Fibroblast of gingiva (primary cell): ENCODE data around the gene TESK1.
"Not testable (repeated sequence)": the region's sequence is repeated elsewhere in the genome, so short reads cannot be mapped to it uniquely, and the experiment has no call there.

ENCODE experiments used
- DNase-seq: peaks from one replicate; pipeline ENCODE4 v3.0.0-alpha.2; 2011; ENCODE audit warnings: low read depth

The TESK1 gene

DNA sequence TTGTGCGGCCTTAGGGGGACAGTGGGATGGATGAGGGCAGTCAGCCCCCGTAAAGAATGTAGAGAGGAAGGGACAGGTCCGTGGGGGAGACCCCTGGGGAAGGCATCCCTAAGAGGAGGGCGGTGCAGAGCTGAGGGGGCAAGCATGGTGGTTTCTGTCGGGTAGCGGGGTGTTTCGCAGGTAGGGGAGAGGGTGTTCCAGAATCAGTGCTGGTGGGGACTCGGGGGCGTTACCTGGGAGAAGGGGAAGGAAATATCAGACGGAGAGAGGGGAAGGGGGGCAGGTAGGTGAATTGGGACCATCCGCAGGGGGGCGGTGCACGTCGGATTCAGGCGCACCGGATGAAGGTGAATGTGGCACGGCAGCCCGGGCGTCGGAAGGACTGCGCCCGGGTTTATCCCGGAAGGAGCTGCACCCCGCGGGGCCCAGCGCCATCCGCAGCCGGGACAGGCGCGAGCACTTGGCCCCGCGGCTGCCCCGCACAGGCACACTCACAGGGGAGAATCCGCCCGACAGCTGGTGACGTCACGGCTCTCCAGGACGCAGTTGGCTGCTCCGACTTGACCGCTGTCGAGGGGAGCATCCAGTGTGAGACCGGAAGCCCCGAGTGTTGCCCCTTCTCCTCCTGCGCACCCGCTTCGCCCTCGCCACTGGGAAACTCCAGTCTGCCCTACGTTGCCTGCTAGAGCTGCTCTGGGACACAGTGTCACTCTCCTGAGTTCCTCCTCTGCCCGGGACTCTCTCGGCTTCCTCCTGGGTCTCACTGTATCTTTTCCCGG lies 11.8 kb downstream of the TESK1 start:
- DNase-seq: peak; percentile 56

DNA sequence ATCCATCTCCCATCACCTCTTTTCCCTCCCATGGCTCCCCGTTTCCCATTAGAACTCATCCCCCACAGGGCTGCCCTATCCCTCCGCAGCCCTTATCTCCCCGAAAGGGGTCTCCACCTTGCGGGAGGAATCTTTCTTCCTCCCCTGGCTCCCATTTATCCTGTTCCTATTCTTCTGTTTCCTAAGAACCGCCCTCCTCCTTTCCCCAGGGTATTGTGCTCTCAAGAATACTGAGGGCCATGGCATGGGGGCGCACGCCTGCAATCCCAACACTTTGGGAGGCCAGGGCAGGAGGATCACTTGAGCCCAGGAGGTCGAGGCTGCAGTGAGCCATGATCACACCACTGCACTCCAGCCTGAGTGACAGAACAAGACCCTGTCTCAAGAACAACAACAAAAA lies 12.5 kb downstream of the TESK1 start:
- no peak for DNase-seq

DNA sequence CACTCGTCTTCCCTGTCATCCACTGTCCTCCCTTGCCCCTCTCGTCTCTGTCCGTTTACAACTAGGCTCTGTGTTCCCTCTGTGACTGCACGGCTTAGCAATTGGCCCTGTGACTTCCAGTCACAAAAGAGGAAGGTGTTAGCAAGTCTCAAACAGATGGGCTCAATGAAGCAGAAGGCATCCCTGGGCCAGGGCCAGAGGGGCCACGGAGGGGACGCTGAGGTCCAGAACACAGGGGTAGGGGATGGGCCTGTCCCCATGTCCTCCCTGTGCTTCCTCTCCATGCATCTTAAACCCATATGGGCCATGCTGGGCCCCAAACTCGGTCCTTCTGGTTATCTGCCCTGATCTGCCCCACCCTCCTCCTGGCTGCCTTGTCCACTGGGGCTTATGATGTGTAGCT lies 13.3 kb downstream of the TESK1 start, which contains the start of gene CD72:
Gene CD72 (minus strand): TSS at position 89 of the 403 bp plus-strand sequence. CDS start 110 bp downstream, outside the sequence.
- no peak for DNase-seq

DNA sequence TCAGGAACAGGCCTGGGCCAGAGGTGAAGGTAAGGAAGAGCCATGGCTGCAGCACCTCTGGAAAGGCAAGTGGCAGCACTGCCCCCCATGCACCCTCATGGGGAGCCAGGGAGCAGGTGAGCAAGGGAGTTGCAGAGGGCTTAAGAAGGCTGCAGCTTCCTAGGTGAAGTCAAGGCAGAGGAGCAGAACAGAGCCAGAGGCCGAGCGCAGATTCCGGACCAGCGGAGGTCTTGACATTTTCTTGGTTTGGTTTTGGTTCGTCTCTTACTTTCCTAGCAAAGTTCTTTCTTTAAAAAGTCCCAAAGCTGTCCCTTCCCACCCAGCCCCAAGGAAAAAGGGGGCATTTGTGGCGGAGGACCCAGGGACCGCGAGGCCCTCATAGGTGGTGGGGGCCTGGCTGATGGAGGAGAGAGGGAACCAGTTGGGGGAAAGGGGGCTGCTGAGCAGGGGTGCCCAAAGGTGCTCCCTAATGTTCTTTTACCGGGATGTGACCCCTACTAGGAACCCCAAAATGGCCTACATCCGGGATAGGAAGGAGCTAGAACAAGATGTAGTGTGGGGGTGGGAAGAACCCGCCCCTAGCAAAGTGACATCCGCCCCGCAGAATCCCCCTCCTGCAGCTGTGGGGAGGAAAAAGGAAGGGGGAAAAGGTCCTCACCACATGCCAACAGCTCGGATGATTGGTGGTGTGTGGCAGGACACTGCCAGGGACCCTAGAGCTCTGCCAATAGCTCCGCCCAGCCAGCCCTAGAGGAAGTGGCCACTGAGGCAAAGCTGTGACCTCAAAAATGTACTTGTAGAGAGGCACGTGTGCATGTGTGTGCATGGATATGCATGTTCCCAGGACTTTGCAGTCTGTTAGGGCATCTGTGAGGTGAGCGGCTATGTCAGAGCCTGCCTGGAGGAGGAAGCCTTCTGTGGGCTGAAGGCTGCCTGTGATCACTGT lies 14.1 kb downstream of the TESK1 start:
- no peak for DNase-seq

DNA sequence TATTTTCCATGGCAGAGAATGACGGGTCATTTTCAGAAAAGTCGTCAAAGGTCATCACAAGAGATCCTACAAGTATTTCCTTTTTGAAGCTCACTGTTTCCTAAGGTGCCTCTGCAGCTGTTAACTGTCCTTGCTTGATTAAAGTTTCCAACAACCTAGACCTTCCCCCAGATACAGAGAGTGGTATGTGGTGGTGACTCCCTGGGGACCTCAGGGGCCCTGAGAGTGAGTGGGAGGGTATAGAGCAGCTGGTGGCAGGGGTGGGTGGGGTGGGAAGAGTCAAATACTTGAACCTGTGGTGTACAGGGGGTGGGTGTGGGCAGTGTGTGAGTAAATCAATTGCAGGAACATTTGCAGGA lies 14.7 kb downstream of the TESK1 start:
- no peak for DNase-seq

DNA sequence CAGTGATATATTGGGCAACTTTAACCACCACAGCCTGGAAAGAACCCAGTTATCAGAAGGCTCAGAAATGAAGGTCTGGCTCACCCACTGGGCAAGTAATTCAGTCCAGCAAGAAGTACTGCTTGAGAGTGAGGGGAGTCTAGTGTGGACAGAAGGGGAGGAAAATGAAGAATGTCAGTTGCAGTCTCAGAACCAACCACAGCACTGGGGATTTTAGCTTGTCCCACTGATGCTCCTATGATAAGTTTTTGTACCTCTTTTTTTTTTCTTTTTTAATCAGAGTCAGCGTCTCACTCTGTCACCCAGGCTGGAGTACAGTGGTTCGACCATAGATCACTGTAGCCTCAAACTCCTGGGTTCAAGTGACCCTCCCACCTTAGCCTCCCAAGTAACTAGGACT lies 22.5 kb downstream of the TESK1 start:
- DNase-seq: no peak

DNA sequence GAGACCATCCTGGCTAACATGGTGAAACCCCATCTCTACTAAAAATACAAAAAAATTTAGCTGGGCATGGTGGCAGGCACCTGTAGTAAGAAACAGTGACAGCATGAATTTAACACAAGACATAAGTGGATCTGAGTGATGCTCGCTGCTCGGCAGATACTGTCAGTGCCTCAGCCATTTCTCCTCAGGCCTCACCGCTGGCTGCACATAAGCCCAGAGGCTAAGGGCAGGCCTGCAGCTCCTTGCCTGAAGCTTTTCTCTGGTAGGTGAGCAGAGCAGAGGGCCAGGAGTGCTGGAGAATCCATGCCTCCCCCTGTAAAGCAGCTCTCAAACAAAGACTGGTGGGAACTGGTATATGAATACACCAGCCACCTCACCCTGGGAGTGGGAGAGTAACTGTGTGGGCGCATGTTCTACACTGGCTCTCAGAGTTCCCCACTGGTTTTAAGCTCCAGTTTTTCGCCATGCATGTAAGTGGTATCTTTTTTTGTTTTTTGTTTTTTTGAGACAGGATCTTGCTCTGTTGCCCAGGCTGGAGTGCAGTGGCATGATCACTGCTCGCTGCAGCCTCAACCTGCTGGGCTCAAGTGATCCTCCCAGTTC lies 23.4 kb downstream of the TESK1 start:
- no peak for DNase-seq

DNA sequence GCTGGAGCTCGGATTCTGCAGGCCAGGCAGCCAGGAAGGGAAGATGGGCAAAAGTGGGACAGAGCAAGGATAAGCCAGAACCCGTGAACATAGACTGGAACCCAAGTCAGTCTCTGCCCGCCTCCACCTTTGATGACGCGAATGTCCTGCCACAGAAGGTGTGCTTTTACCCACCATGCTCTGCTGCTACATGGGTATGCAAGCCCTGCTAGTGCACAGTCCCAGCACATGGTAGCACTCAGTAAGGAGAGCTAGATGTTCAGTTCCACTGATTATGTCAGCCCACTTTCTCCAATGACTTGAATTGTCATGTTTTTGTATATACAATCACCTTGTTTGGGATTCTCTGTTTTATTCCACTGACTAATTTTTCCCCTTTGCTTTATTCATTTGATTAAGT lies 24.5 kb downstream of the TESK1 start:
- DNase-seq: no peak

DNA sequence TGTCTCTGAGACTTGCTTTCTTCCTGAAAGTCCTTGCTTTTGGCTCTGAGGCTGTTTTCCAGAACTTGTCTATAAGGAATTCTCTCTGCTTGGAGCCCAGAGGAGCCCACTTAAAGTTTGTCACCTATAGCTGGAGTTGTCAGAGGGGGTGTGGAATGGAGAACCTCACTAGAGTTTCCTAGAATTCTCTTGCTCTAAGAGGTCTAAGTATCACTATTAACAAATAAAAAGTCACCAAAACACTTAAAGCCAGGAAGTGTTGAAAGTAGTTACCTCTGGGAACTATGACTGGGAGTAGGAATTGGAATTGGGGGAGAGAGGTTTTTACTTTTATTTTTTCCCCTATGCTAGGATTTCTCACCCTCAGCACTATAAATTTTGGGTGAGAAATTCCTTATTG lies 30.7 kb downstream of the TESK1 start:
- DNase-seq: no peak

DNA sequence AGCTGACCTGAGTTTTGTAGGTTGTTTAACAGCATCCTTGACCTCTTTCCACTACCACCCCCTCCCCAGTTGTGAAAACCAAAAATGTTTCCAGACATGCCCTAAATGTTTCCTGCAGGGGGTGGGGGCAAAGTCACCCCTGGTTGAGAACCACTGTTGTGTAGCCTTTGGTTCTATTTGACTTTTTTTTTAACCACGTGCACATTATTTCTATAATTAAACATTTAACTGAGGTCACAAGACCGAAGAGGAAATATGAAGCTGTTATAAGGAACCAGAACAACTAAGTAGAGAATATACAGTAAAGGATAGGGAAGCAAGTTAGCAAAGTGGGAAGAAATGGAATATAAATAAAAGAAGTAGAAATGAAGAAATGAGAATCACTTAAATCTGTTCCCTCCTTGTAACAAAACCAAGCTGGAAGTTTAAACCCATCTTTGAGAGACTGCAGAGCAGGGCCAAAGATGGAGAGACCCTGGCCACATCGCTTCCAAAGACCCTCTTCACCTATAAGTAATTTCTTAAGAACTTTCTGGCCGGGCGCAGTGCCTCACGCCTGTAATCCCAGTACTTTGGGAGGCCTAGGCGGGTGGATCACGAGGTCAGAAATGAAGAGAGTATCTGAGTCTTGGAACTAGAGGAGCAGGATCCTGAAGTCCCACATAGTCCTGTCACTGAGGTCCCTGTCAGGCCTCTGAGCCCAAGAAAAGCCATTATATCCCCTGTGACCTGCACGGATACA lies 31.2 kb downstream of the TESK1 start:
- no peak for DNase-seq

DNA sequence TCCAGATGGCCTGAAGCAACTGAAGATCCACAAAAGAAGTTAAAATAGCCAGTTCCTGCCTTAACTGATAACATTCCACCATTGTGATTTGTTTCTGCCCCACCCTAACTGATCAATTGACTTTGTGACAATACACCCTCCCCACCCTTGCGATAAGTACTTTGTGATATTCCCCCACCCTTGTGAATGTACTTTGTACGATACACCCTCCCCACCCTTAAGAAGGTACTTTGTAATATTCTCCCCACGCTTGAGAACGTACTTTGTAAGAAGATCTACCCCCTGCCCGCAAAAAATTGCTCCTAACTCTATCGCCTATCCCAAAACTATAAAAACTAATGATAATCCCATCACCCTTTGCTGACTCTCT lies 31.8 kb downstream of the TESK1 start:
- not testable (repeated sequence) for DNase-seq

DNA sequence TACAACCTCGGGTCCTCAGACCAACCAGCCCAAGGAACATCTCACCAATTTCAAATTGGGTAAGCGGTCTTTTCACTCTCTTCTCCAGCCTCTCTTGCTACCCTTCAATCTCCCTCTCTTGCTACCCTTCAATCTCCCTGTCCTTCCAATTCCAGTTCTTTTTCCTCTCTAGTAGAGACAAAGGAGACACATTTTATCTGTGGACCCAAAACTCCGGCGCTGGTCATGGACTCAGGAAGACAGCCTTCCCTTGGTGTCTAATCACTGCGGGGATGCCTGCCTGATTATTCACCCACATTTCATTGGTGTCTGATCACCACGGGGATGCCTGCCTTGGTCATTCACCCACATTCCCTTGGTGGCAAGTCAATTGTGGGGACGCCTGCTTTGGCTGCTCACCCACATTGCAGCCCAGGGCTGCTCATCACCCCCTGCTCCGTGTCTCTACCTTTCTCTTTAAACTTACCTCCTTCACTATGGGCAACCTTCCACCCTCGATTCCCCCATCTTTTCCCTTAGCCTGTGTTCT lies 32.4 kb downstream of the TESK1 start:
- DNase-seq: not testable (repeated sequence)

DNA sequence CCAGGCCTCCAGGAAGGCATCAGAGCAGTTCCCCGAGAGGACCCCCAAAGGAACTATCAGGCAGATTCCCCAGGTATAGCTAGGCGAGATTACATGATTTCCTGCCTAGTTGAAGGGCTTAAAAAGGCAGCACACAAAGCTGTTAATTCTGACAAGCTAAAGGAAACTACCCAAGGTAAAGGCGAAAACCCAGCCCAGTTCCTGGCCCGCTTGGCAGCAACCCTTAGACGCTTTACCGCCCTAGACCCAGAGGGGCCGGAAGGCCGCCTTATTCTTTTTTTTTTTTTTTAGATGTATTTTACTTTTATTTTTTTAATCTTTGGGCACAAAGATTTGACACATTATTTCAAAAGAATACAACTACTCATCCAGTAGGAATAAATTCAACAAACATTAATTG lies 33.7 kb downstream of the TESK1 start:
- DNase-seq: not testable (repeated sequence)

DNA sequence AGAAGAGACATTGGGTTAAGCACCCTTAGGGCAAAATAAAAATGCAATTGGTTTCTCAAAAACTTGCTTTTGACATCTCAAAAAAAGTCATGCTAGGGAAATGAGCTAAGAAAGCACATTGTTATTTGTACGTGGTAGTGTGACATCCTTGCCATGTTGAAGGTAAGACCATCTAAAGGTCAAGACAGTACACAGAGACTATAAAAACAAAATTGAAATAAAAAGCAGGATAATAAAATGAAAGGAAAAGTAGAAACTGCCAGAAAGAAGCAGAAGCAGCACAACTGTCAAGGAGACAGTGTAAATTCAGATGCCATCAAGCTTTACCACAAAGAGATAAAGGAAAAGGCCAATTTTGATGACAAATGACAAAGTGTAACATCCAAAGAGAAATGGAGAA lies 34.2 kb downstream of the TESK1 start:
- not testable (repeated sequence) for DNase-seq

DNA sequence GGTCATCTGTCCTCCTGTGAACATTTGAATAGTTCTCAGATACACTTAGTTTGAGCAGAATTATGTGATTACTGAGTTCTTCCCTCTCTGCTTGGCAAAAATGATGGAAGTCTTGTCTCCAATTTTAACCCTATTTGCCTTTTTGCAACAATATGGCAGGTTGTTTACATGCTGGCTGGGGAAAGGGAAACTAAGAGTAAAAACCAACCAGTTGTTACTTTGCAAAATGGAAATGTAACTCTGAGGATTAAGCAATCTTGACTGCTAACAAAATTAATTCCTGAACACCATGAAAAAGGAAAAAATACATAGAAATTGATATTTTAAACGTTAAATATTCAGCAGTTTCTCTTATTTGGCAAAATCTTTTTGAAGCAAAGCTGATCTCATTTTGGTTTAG lies 34.6 kb downstream of the TESK1 start:
- DNase-seq: no peak

DNA sequence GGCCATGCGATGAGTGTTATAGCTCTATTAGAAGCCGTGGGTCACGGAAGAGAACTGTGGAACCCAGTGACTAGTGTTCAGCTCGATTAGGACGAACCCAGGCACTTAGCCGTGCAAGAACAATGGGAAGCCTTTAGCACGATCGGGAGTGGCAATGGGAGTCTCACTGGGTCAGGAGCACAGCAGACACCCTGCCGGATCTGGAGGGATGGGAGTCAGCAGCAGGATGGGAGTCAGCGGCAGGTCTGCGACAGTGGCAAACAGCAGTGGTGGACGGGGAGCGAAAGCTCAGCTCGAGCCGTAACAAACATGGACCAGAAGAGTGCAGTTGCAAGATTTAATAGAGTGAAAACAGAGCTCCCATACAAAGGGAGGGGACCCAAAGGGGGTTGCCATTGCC lies 35.4 kb downstream of the TESK1 start:
- not testable (repeated sequence) for DNase-seq

DNA sequence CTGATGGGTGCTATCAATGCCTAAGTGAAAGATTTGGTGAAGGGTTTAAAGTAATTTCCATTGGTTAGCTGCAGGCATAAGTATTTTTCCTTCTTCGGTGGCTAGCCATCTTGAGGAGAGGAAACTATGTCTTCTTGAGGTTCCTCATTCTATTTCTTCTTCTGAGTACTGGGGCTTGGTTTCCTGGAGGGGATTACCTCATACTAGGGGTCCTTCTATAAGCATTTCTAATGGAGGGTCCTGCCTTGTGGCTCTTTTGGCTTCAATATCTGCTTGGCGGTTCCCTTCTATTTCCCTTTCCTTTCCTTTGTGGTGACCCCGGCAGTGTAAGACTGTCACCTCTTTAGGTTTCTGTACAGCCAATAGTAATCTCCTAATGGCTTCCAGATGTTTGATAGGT lies 36.4 kb downstream of the TESK1 start:
- DNase-seq: not testable (repeated sequence)

DNA sequence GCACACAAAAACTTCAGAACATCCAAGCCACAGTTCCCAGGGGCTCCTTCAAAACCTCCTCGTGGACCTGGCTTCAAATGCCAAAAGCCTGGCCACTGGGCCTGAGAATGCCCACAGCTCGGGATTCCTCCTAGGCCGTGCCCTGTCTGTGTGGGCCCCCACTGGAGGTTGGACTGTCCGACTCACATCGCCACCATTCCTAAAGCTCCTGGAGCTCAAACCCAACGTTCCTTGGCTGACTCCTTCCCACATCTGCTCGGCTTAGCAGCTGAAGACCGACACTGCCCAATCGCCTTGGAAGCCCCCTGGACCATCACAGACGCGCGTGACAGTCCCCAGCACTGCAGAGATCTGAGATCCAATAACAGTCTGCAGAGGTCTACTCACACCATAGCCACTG lies 38.0 kb downstream of the TESK1 start:
- no peak for DNase-seq

DNA sequence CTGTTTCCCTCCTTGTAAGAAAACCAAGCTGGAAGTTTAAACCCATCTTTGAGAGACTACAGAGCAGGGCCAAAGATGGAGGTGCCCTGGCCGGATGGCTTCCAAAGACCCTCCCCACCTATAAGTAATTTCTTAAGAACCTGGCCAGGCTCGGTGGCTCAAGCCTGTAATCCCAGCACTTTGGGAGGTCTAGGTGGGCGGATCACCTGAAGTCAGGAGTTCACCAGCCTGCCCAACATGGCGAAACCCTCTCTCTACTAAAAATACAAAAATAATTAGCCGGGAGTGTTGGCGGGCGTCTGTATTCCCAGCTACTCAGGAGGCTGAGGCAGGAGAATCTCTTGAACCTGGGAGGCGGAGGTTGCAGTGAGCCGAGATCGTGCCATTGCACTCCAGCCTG lies 40.7 kb downstream of the TESK1 start:
- DNase-seq: not testable (repeated sequence)

DNA sequence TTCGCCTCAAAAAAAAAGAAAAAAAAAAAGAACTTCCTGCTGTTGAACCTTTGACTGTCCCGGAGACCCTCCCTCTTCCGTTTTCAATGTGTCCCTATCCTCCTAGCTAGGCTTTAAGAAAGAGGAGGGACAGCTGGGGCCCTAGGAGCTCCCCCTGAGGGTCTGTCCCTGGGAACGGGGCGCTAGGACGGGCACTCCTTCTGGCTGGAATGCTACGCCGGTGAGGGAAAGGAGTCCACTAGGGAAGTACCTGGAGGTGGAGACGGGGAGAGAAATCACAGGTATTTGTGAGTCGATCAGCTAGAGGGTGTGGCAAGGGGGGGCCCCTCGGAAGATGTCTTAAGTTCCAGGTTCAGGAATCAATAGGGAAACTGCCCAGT lies 41.1 kb downstream of the TESK1 start:
- no peak for DNase-seq

DNA sequence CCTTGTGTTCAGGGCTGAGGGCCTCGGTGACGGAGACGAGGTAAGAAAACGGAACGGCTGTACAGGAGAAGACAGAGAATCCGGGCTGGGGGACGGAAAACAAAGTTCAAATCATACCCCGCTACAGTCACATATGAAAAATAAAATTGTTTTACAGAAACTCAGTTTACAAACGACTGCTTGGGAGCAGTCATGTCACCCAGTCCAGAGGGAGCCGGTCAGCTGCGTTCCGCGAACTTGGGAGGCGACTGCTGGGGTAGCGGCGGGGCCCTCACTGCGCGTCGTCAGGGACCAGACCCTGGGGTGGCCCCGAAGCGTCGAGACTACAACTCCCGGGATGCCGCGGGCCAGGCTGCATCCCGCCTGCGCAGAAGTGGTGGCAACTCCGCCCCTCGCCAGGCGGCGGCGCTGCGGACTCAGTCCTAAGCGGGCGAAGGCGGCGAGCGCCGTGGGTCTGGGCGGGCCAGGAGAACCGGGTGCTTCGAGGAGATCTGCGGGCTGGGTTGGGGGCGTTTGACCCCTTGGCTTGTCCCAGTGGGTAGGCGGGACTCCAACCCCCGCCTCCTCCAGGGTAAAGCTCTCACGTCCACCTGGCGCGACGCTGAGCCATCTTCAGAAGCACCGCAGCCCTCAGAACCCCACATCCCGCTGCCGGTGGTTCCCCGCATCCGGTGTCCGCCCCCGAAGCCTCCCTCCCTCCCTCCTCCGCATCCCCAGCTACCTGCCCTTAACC lies 41.6 kb downstream of the TESK1 start:
- peak; percentile 88 for DNase-seq
